Occipital lobe (tissue), 2 donors: Measurements from ENCODE around the gene CPT1A. TPM values are rescaled to one million over a fixed set of nuclear protein-coding genes. Genes with fewer than 3 reads are reported as not detected.

Experiments
- DNase-seq: peaks from one replicate; lab custom pipeline; 2025; lab: John Stamatoyannopoulos, UW
- total RNA-seq: library from RNA; depleted of rRNA; stranded (reverse); fragments of >200 nt; gene quantifications from one replicate; pipeline ENCODE4 v1.2.3, GENCODE V29; 2014

The CPT1A gene
- total RNA-seq, 1 donor from 2014 or later, result 5.5 TPM

- no peak for DNase-seq
These were observed 131.3 kb downstream of the CPT1A start for GRCh38 chr11:68710409-68710808.

DNA sequence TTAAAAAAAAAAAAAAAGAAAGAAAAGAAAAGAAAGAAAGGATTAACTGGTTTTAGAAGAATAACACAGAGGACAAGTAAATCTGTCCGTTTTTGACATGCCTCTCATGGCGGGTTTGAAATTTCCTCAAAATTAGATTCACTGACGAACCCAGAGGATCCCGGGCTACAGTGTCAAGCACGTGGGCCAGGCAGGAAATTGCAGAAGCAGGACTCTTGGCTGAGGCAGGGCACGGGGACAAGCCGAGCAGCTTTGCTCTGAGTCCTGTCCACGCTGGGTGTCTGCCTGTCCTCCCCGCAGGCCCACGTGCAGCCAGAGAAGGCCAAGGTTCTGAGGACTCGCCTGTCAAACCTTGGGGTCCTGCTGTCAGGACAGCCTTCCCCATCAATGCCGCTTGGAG lies 132.7 kb downstream of the CPT1A start:
- DNase-seq, result no peak

- DNase-seq, result no peak
These were observed 134.2 kb downstream of the CPT1A start for GRCh38 chr11:68707527-68707926.

DNA sequence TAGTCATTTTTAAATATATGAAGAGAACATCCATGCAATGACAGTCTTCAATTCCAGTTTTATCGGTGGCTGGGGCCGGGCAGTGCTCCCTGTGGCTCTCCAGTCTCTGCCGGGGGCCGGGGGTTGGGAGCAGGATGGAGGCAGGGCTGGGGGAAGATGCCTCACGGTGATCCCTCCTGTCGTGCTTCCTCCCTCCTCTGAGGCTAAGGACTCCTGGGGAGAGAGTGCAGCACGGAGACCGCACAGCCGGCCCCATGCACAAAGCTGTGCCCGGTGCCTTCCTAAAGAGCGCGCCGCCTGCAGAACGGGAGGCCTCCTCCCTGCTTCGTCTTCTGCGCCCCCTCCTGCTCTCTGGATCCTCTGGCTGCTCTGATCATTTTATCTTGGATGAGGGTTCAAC lies 136.8 kb downstream of the CPT1A start:
- no peak for DNase-seq

Other genes starting within 250 kb of the CPT1A start
- gene GAL, start 157.4 kb downstream of the CPT1A start, total RNA-seq, result not detected
- 0.94 TPM for gene TESMIN, start 90.4 kb downstream of the CPT1A start, total RNA-seq
- gene MRPL21, start 61.9 kb upstream of the CPT1A start, total RNA-seq, result 43.2 TPM
- 8.1 TPM for gene IGHMBP2, start 62.0 kb upstream of the CPT1A start, total RNA-seq
- not detected for gene MRGPRD, start 139.1 kb upstream of the CPT1A start, total RNA-seq
- 2.3 TPM for gene MRGPRF, start 171.3 kb upstream of the CPT1A start, total RNA-seq
- 7.6 TPM for gene TPCN2, start 207.0 kb upstream of the CPT1A start, total RNA-seq